Liver (tissue), 9 donors: ENCODE results near the gene ENOX2. TPM values are rescaled to one million over a fixed set of nuclear protein-coding genes. Genes with fewer than 3 reads are reported as not detected.

ENCODE experiments used
- DNase-seq: peaks from one replicate; pipeline ENCODE4 v3.0.0-alpha.2; 2017; ENCODE audit warnings: low spot score
- H3K27ac ChIP-seq, 2 donors: one replicate each; pipeline ENCODE4 v1.7.0; 2013; ENCODE audit warnings: inconsistent platforms in 2 of 2, low read length in 2 of 2, control low read depth in 1 of 2, low read depth in 1 of 2, mild to moderate bottlenecking in 1 of 2
- H3K27me3 ChIP-seq, 4 donors: one replicate each; pipeline versions ENCODE4 v1.6.1 to v1.7.0; 2013; ENCODE audit warnings: low read length in 3 of 4, inconsistent platforms in 1 of 4, mild to moderate bottlenecking in 1 of 4, moderate library complexity in 1 of 4; ENCODE audit not compliant: control insufficient read depth in 4 of 4, insufficient read depth in 4 of 4
- H3K36me3 ChIP-seq, 4 donors: one replicate each; pipeline versions ENCODE4 v1.6.1 to v1.7.0; 2013; ENCODE audit warnings: low read length in 3 of 4, mild to moderate bottlenecking in 3 of 4, low read depth in 1 of 4, moderate library complexity in 1 of 4; ENCODE audit not compliant: control insufficient read depth in 4 of 4, insufficient read depth in 3 of 4
- H3K4me1 ChIP-seq, 4 donors: one replicate each; pipeline versions ENCODE4 v1.6.1 to v1.7.0; 2013; ENCODE audit warnings: low read length in 3 of 4, mild to moderate bottlenecking in 3 of 4, moderate library complexity in 1 of 4; ENCODE audit not compliant: control insufficient read depth in 4 of 4, insufficient read depth in 4 of 4
- H3K4me3 ChIP-seq, 3 donors: one replicate each; pipeline versions ENCODE4 v1.6.1 to v1.7.0; 2013; ENCODE audit warnings: low read length in 3 of 3, control low read depth in 1 of 3, low read depth in 1 of 3, mild to moderate bottlenecking in 1 of 3
- H3K9ac ChIP-seq, 2 donors: one replicate each; pipeline ENCODE4 v1.7.0; 2013; ENCODE audit warnings: low read length in 2 of 2, mild to moderate bottlenecking in 2 of 2, moderate library complexity in 2 of 2, control low read depth in 1 of 2, low read depth in 1 of 2
- H3K9me3 ChIP-seq, 4 donors: one replicate each; pipeline versions ENCODE4 v1.6.1 to v1.7.0; 2013; ENCODE audit warnings: low read length in 3 of 4; ENCODE audit not compliant: control insufficient read depth in 4 of 4
- ATF3 ChIP-seq: IDR thresholded peaks from 2 replicates; pipeline ENCODE4 v1.6.1; 2016; ENCODE audit warnings: antibody characterized with exemption
- CTCF ChIP-seq: fragments of 150-350 bp; IDR thresholded peaks from 2 replicates; pipeline ENCODE4 v1.5.1; 2017; ENCODE audit warnings: improper control_type of control experiment, low read depth, low read length; ENCODE audit not compliant: missing input control
- FOXA1 ChIP-seq: IDR thresholded peaks from 2 replicates; pipeline ENCODE4 v1.6.1; 2016; ENCODE audit warnings: antibody characterized with exemption
- FOXA2 ChIP-seq: IDR thresholded peaks from 2 replicates; pipeline ENCODE4 v1.6.1; 2016; ENCODE audit warnings: antibody characterized with exemption
- HNF4G ChIP-seq: IDR thresholded peaks from 2 replicates; pipeline ENCODE4 v1.6.1; 2016; ENCODE audit warnings: antibody characterized with exemption
- JUND ChIP-seq, 2 donors: IDR thresholded peaks; 2 replicates each; pipeline ENCODE4 v1.6.1; 2016; ENCODE audit warnings: antibody characterized with exemption in 2 of 2
- NR2F2 ChIP-seq: IDR thresholded peaks from 2 replicates; pipeline ENCODE4 v1.6.1; 2016; ENCODE audit warnings: antibody characterized with exemption
- RAD21 ChIP-seq, 2 donors: IDR thresholded peaks; 2 replicates each; pipeline ENCODE4 v1.6.1; 2016; ENCODE audit warnings: antibody characterized with exemption in 2 of 2, mild to moderate bottlenecking in 2 of 2
- RXRA ChIP-seq, 2 donors: IDR thresholded peaks; 2 replicates each; pipeline ENCODE4 v1.6.1; 2017 to 2018; ENCODE audit warnings: antibody characterized with exemption in 2 of 2, mild to moderate bottlenecking in 1 of 2
- SP1 ChIP-seq: IDR thresholded peaks from 2 replicates; pipeline ENCODE4 v1.6.1; 2018; ENCODE audit warnings: antibody characterized with exemption, mild to moderate bottlenecking
- TAF1 ChIP-seq: conservative IDR thresholded peaks from 2 replicates; pipeline ENCODE4 v1.6.1; 2016; ENCODE audit warnings: antibody characterized with exemption, mild to moderate bottlenecking
- ZBTB33 ChIP-seq: IDR thresholded peaks from 2 replicates; pipeline ENCODE4 v1.6.1; 2016; ENCODE audit warnings: antibody characterized with exemption
- WGBS: extraction: QIAGEN DNeasy Blood & Tissue Kit; methylation state at CpG from one replicate; pipeline ENCODE4 v1.1.7; 2013; 5-methylcytosine and 5-hydroxymethylcytosine counted together
- polyA plus RNA-seq, 2 donors: library from polyadenylated mRNA; stranded (reverse) in 1 of 2; unstranded in 1 of 2; fragments of 200-250 nt in 1 of 2; fragments of >200 nt in 1 of 2; fragmentation: Nextera tagmentation in 1 of 2; extraction: Ambion mirVana in 1 of 2; gene quantifications; one replicate each; pipeline versions ENCODE4 v1.2.1 to v1.2.3, GENCODE V29; 2013 to 2015
- total RNA-seq, 2 donors: library from RNA; depleted of rRNA; stranded (reverse); fragments of >200 nt; gene quantifications; one replicate each; pipeline ENCODE4 v1.2.3, GENCODE V29; 2014
- donor health status: healthy.
- donor health status: healthy.
- donor health status: healthy.
- donor health status: healthy.
- donor health status: healthy.

Gene ENOX2
- total and polyA plus RNA-seq, 4 donors, result 5.0 to 11.5 (median 6.5) TPM

GRCh38 chrX:130628516-130628915 is 274.5 kb downstream of the ENOX2 start:
- Histone ChIP-seq H3K4me3 (no peak overlapping the region), H3K27ac (no peak overlapping the region), H3K4me1 (no peaks in the 10 kb centered on the region), H3K27me3 (no peaks in the 10 kb centered on the region), H3K9ac (no peak overlapping the region), H3K36me3 (peaks cover 0 to 5% (median under 1%) of the 10 kb centered on the region in 4 donors), H3K9me3 (no peaks in the 10 kb centered on the region)
- TF ChIP-seq FOXA1 (no peak), FOXA2 (no peak), ZBTB33 (no peak), HNF4G (no peak)
- WGBS, result 97% methylated on average over 2 of the region's 2 CpGs
- no peak for DNase-seq

GRCh38 chrX:130626521-130626920 is 276.5 kb downstream of the ENOX2 start:
- TF ChIP-seq CTCF (no peak), TAF1 (no peak), RAD21 (IDR thresholded peaks at IDR 0.05) (no peak)
- Histone ChIP-seq H3K9ac (no peak overlapping the region), H3K27me3 (no peaks in the 10 kb centered on the region), H3K9me3 (no peaks in the 10 kb centered on the region), H3K36me3 (peaks cover 0 to 5% (median under 1%) of the 10 kb centered on the region in 4 donors), H3K4me3 (no peak overlapping the region), H3K4me1 (no peaks in the 10 kb centered on the region), H3K27ac (no peak overlapping the region)
- DNase-seq, result no peak

- WGBS, result 95% methylated on average over 6 of the region's 6 CpGs
- Histone ChIP-seq H3K4me1 (no peaks in the 10 kb centered on the region), H3K36me3 (peaks cover 0 to 3% (median under 1%) of the 10 kb centered on the region in 4 donors), H3K9me3 (no peaks in the 10 kb centered on the region), H3K9ac (no peak overlapping the region), H3K27me3 (no peaks in the 10 kb centered on the region), H3K27ac (no peak overlapping the region), H3K4me3 (no peak overlapping the region)
- no peak for TF ChIP-seq NR2F2
- no peak for TF ChIP-seq CTCF
- no peak for TF ChIP-seq RAD21 (IDR thresholded peaks at IDR 0.05)
- TF ChIP-seq FOXA1, result no peak
- TF ChIP-seq JUND (IDR thresholded peaks at IDR 0.05), result no peak
- no peak for TF ChIP-seq RXRA (IDR thresholded peaks at IDR 0.05)
- TF ChIP-seq ZBTB33, result no peak
- no peak for TF ChIP-seq ATF3
- no peak for TF ChIP-seq SP1
- DNase-seq, result no peak
Measured at GRCh38 chrX:130625386-130625785, 277.6 kb downstream of the ENOX2 start.
